Stomach (tissue), 9 donors: ENCODE data around the gene NCF2. TPM values are rescaled to one million over a fixed set of nuclear protein-coding genes. Genes with fewer than 3 reads are reported as not detected.

Source experiments
- DNase-seq, 2 donors: peaks; one replicate each; pipeline versions ENCODE4 v3.0.0 to v3.0.0-alpha.2; 2013 to 2019
- H3K27ac ChIP-seq, 5 donors: fragments of 200-600 bp in 4 of 5; sonication (generic) in 4 of 5; one replicate each; pipeline ENCODE4 v1.5.1; 2013 to 2019; ENCODE audit warnings: mild to moderate bottlenecking in 1 of 5, moderate library complexity in 1 of 5
- H3K27me3 ChIP-seq, 3 donors: fragments of 200-600 bp; sonication (generic); one replicate each; pipeline ENCODE4 v1.5.1; 2017 to 2019; ENCODE audit warnings: mixed run types in 1 of 3
- H3K36me3 ChIP-seq, 4 donors: fragments of 200-600 bp; sonication (generic); 1 replicate in 3 of 4; 2 replicates in 1 of 4; pipeline ENCODE4 v1.5.1; 2016 to 2019
- H3K4me1 ChIP-seq, 4 donors: fragments of 200-600 bp; sonication (generic); one replicate each; pipeline ENCODE4 v1.5.1; 2016 to 2019
- H3K4me3 ChIP-seq, 4 donors: fragments of 200-600 bp; sonication (generic) in 3 of 4; one replicate each; pipeline ENCODE4 v1.5.1; 2016 to 2019; ENCODE audit warnings: mild to moderate bottlenecking in 1 of 4
- H3K9me3 ChIP-seq, 4 donors: fragments of 200-600 bp; sonication (generic); one replicate each; pipeline ENCODE4 v1.5.1; 2016 to 2019
- EP300 ChIP-seq: sonication (generic); formaldehyde crosslinking; IDR thresholded peaks from one replicate; pipeline ENCODE4 v1.6.1; 2017; ENCODE audit warnings: antibody characterized with exemption
- POLR2A ChIP-seq, 4 donors: fragments of 450-650 bp; IDR thresholded peaks; one replicate each; pipeline ENCODE4 v1.6.1; 2016; ENCODE audit warnings: antibody characterized with exemption in 4 of 4, control low read depth in 2 of 4, mild to moderate bottlenecking in 1 of 4, moderate library complexity in 1 of 4
- POLR2AphosphoS5 ChIP-seq, 3 donors: sonication (generic); formaldehyde crosslinking; IDR thresholded peaks; one replicate each; pipeline ENCODE4 v1.6.1; 2016; ENCODE audit warnings: antibody characterized with exemption in 3 of 3
- WGBS, 5 donors: extraction: QIAGEN DNeasy Blood & Tissue Kit in 3 of 5; methylation state at CpG; one replicate each; pipeline versions ENCODE4 v1.1.5 to v1.1.7; 2013 to 2018; 5-methylcytosine and 5-hydroxymethylcytosine counted together
- intact Hi-C: fragments of 100-400 bp; cut with DNase I; formaldehyde crosslinking; loops from one replicate; pipeline ENCODE4 v1.15.1; 2023; ENCODE audit warnings: low total_unique reads
- polyA plus RNA-seq, 3 donors: library from polyadenylated mRNA; stranded (reverse); fragments of 200-250 nt; gene quantifications; one replicate each; pipeline ENCODE4 v1.2.3, GENCODE V29; 2013
- total RNA-seq, 5 donors: library from RNA; depleted of rRNA; stranded (reverse); fragments of >200 nt; gene quantifications; one replicate each; pipeline versions ENCODE4 v1.1.0 to v1.2.3, GENCODE V29; 2014 to 2016
- TF ChIP-seq, protein P1 (sequence below), 7 experiments: fragments of 450-650 bp in 4 of 7; fragments of 200-600 bp in 3 of 7; sonication (generic) in 3 of 7; IDR thresholded peaks; one replicate each; pipeline ENCODE4 v1.5.1; 2016 to 2019; ENCODE audit warnings: antibody characterized with exemption in 7 of 7, control low read depth in 2 of 7, mild to moderate bottlenecking in 1 of 7
- donor health status: healthy with polysubstance abuse.
- donor health status: Bipolar disorder and iron deficiency.
- donor health status: healthy.

NCF2 gene
- total and polyA plus RNA-seq, 8 donors = 0.29 to 30.4 (median 6.2) TPM

DNA sequence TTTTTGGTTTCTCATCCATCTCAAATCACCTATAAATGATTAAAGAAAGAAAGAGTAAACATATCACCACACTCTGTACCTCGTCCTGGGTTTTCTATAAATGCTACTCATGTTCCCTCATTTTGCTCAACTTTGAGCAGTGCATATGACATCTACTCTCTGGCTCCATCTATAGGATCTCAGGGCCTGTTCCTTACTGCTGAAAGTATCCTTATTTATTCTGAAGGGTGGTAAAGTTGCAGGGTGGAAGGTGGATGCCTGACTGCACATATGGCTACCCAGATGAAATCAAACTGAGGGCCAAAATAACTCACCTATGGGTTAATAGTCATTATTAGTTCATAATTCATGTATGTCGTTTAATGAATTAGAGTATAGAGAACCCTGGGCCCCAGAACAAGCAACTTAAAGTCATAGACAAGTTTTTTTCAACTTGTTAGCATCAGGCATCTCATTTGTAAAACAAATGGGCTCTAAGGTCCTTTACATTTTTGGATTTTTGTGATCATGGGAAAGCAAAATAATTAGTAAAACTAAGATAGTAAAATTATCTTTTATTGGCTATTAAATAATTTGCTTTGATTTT, 46.5 kb downstream of the NCF2 start:
- 24 to 46% (median 37%) methylated on average over 2 of the region's 2 CpGs for WGBS, 5 donors
- H3K36me3 ChIP-seq = peaks cover 52 to 94% (median 89%) of the 10 kb centered on the region in 4 donors
- H3K27me3 ChIP-seq = no peaks in the 10 kb centered on the region
- no peak overlapping the region for H3K4me3 ChIP-seq
- DNase-seq = peak in 1 of 2 donors; percentile 84
- intact Hi-C loops = no loop called here
- no peak overlapping the region for H3K27ac ChIP-seq
- no peaks in the 10 kb centered on the region for H3K9me3 ChIP-seq
- H3K4me1 ChIP-seq = peaks cover 0 to 10% (median 3%) of the 10 kb centered on the region in 4 donors
- TF ChIP-seq POLR2AphosphoS5 (IDR thresholded peaks at IDR 0.05) (peak in 1 of 3 donors; percentile 38), POLR2A (IDR thresholded peaks at IDR 0.05) (no peak), EP300 (no peak)
- TF ChIP-seq, protein P1, sequence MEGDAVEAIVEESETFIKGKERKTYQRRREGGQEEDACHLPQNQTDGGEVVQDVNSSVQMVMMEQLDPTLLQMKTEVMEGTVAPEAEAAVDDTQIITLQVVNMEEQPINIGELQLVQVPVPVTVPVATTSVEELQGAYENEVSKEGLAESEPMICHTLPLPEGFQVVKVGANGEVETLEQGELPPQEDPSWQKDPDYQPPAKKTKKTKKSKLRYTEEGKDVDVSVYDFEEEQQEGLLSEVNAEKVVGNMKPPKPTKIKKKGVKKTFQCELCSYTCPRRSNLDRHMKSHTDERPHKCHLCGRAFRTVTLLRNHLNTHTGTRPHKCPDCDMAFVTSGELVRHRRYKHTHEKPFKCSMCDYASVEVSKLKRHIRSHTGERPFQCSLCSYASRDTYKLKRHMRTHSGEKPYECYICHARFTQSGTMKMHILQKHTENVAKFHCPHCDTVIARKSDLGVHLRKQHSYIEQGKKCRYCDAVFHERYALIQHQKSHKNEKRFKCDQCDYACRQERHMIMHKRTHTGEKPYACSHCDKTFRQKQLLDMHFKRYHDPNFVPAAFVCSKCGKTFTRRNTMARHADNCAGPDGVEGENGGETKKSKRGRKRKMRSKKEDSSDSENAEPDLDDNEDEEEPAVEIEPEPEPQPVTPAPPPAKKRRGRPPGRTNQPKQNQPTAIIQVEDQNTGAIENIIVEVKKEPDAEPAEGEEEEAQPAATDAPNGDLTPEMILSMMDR (IDR thresholded peaks at IDR 0.05) = peak in 5 of 7 experiments; percentile 35 to 60 (median 41)

DNA sequence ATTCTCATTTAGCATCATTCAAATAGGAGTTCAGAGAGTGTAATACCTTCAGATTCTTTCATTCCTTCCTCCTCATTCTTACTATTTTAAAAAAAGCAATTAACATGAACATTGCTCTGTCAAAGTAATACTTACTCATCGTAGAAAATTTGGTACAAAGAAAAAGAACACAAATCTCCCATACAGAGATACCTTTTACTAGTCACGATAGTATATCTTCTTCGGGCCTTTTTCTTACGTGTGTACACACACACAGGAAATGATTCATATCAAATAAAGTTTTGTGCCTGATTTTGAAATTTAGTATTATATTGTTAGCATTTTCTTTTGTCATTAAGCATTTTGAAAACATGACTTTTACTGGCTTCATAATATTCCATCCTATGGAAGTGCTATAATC, 52.9 kb downstream of the NCF2 start:
- H3K27me3 ChIP-seq = no peaks in the 10 kb centered on the region
- TF ChIP-seq POLR2A (IDR thresholded peaks at IDR 0.05) (no peak), EP300 (no peak), POLR2AphosphoS5 (IDR thresholded peaks at IDR 0.05) (no peak)
- TF ChIP-seq, protein P1 (IDR thresholded peaks at IDR 0.05) = no peak
- peaks cover 38 to 100% (median 97%) of the 10 kb centered on the region in 4 donors for H3K36me3 ChIP-seq
- no peak overlapping the region for H3K27ac ChIP-seq
- no peaks in the 10 kb centered on the region for H3K9me3 ChIP-seq
- intact Hi-C loops = no loop called here
- H3K4me1 ChIP-seq = no peaks in the 10 kb centered on the region
- no peak for DNase-seq
- H3K4me3 ChIP-seq = no peak overlapping the region
- 93 to 96% (median 94%) methylated on average over 4 of the region's 4 CpGs for WGBS, 5 donors

GRCh38 chr1:183533617-183534174, 56.6 kb downstream of the NCF2 start:
- Histone ChIP-seq H3K27ac (no peak overlapping the region), H3K27me3 (no peaks in the 10 kb centered on the region), H3K36me3 (peaks cover 25 to 99% (median 91%) of the 10 kb centered on the region in 4 donors), H3K4me3 (no peak overlapping the region), H3K4me1 (no peaks in the 10 kb centered on the region), H3K9me3 (no peaks in the 10 kb centered on the region)
- 86 to 92% (median 90%) methylated on average over 3 of the region's 3 CpGs for WGBS, 5 donors
- DNase-seq = no peak
- TF ChIP-seq, protein P1 (IDR thresholded peaks at IDR 0.05) = no peak
- intact Hi-C loops = no loop called here

- Histone ChIP-seq H3K9me3 (no peaks in the 10 kb centered on the region), H3K4me3 (no peak overlapping the region), H3K27ac (no peak overlapping the region), H3K4me1 (no peaks in the 10 kb centered on the region), H3K36me3 (peaks cover 16 to 94% (median 82%) of the 10 kb centered on the region in 4 donors), H3K27me3 (no peaks in the 10 kb centered on the region)
- intact Hi-C loops = loop anchor here (10.0 kb wide), 1 partner anchor 54 kb away; the partner anchor contains the start of gene SMG7
- DNase-seq = peak in 1 of 2 donors; percentile 24
- WGBS, 5 donors = 38 to 64% (median 60%) methylated on average over 3 of the region's 3 CpGs
- TF ChIP-seq, protein P1 (IDR thresholded peaks at IDR 0.05) = no peak
- no peak for TF ChIP-seq POLR2A (IDR thresholded peaks at IDR 0.05)
- no peak for TF ChIP-seq POLR2AphosphoS5 (IDR thresholded peaks at IDR 0.05)
- TF ChIP-seq EP300 = no peak
Measured at GRCh38 chr1:183528577-183528976, 61.7 kb downstream of the NCF2 start.
